CD4-positive, alpha-beta memory T cell (primary cell): ENCODE data around the gene FAM200A. TPM values are rescaled to one million over a fixed set of nuclear protein-coding genes. Genes with fewer than 3 reads are reported as not detected.

Experiments used
- CTCF ChIA-PET: fragments of 350-600 bp; sonication (Branson Sonifier 250); formaldehyde crosslinking; loops from one replicate; lab custom pipeline; 2021; ENCODE audit warnings: inconsistent platforms; ENCODE audit not compliant: partially characterized antibody; lab: Charles Lee
- POLR2A ChIA-PET: fragments of 350-600 bp; sonication (Branson Sonifier 250); formaldehyde crosslinking; loops from one replicate; lab custom pipeline; 2021; ENCODE audit not compliant: partially characterized antibody; lab: Charles Lee
- DNase-seq, 5 donors: peaks; one replicate each; pipeline versions ENCODE4 v3.0.0 to v3.0.0-alpha.2; 2020 to 2022; ENCODE audit warnings: mixed read lengths in 1 of 5
- H3K27ac ChIP-seq: one replicate; pipeline ENCODE4 v1.7.0; 2013; ENCODE audit warnings: low read depth, low read length
- H3K27me3 ChIP-seq: 2 replicates; pipeline ENCODE4 v1.7.0; 2013; ENCODE audit warnings: mild to moderate bottlenecking, low read length, moderate library complexity; ENCODE audit not compliant: insufficient read depth
- H3K36me3 ChIP-seq: 2 replicates; pipeline ENCODE4 v1.7.0; 2013; ENCODE audit warnings: mild to moderate bottlenecking, low read length, moderate library complexity; ENCODE audit not compliant: insufficient read depth
- H3K4me1 ChIP-seq: 2 replicates; pipeline ENCODE4 v1.7.0; 2013; ENCODE audit warnings: mild to moderate bottlenecking, low read length, moderate library complexity; ENCODE audit not compliant: insufficient read depth
- H3K4me3 ChIP-seq, 2 donors: one replicate each; pipeline ENCODE4 v1.7.0; 2013; ENCODE audit warnings: low read length in 2 of 2, mild to moderate bottlenecking in 1 of 2
- H3K9me3 ChIP-seq, 2 donors: one replicate each; pipeline ENCODE4 v1.7.0; 2013; ENCODE audit warnings: low read length in 2 of 2, control low read depth in 1 of 2; ENCODE audit not compliant: control insufficient read depth in 1 of 2
- H3K27ac Mint-ChIP-seq, 7 donors: one replicate each; pipeline ENCODE4 v1.8.0; 2020 to 2021; ENCODE audit warnings: mixed read lengths in 7 of 7, mild to moderate bottlenecking in 6 of 7, inconsistent platforms in 3 of 7, moderate library complexity in 3 of 7
- H3K27me3 Mint-ChIP-seq, 2 donors: one replicate each; pipeline ENCODE4 v1.8.0; 2020 to 2021; ENCODE audit warnings: mixed read lengths in 2 of 2
- H3K36me3 Mint-ChIP-seq, 2 donors: one replicate each; pipeline ENCODE4 v1.8.0; 2020 to 2021; ENCODE audit warnings: mixed read lengths in 2 of 2, inconsistent platforms in 1 of 2, mild to moderate bottlenecking in 1 of 2
- H3K4me1 Mint-ChIP-seq, 4 donors: one replicate each; pipeline ENCODE4 v1.8.0; 2020 to 2021; ENCODE audit warnings: mixed read lengths in 4 of 4, mild to moderate bottlenecking in 1 of 4
- H3K4me3 Mint-ChIP-seq, 8 donors: one replicate each; pipeline ENCODE4 v1.8.0; 2020 to 2021; ENCODE audit warnings: mixed read lengths in 8 of 8, mild to moderate bottlenecking in 7 of 8, moderate library complexity in 6 of 8, inconsistent platforms in 3 of 8
- H3K9me3 Mint-ChIP-seq, 8 donors: one replicate each; pipeline ENCODE4 v1.8.0; 2020 to 2021; ENCODE audit warnings: mixed read lengths in 8 of 8, mild to moderate bottlenecking in 5 of 8, inconsistent platforms in 3 of 8, moderate library complexity in 1 of 8
- intact Hi-C: fragments of 100-400 bp; cut with micrococcal nuclease; formaldehyde crosslinking; loops from one replicate; pipeline ENCODE4 v1.15.1; 2023
- polyA plus RNA-seq, 2 donors: library from polyadenylated mRNA; unstranded; fragments of 300-500 nt; fragmentation: Illumina TruSeq; gene quantifications; one replicate each; pipeline ENCODE4 v1.2.3, GENCODE V29; 2021
- total RNA-seq, 2 experiments: library from RNA; stranded (reverse); gene quantifications; one replicate each; pipeline ENCODE4 v1.2.3, GENCODE V29; 2021

Gene FAM200A
- total and polyA plus RNA-seq, 4 experiments from 2014 or later, result 1.6 to 13.0 (median 9.4) TPM

GRCh38 chr7:99539213-99539811 lies 12.6 kb downstream of the FAM200A start:
- H3K27ac Mint-ChIP-seq, result no peak overlapping the region
- intact Hi-C loops, result no loop called here
- no peaks in the 10 kb centered on the region for H3K4me1 Mint-ChIP-seq
- peaks cover 4 to 5% of the 10 kb centered on the region in 2 donors for H3K36me3 Mint-ChIP-seq
- ChIA-PET CTCF (no interaction called here), POLR2A (interaction anchor here (0.7 kb wide), 1 partner anchor 11 kb away, joined by 3 read pairs; no protein-coding TSS in a partner anchor)
- H3K9me3 Mint-ChIP-seq, result peaks cover 0 to 62% (median 38%) of the 10 kb centered on the region in 8 donors
- Histone ChIP-seq H3K4me3 (no peak overlapping the region), H3K4me1 (no peaks in the 10 kb centered on the region), H3K27ac (no peak overlapping the region), H3K27me3 (no peaks in the 10 kb centered on the region), H3K36me3 (no peaks in the 10 kb centered on the region), H3K9me3 (peaks cover 3 to 10% of the 10 kb centered on the region in 2 donors)
- H3K4me3 Mint-ChIP-seq, result no peak overlapping the region
- no peaks in the 10 kb centered on the region for H3K27me3 Mint-ChIP-seq
- DNase-seq, result no peak

- H3K27me3 Mint-ChIP-seq, result no peaks in the 10 kb centered on the region
- CTCF ChIA-PET, result no interaction called here
- peaks cover 19 to 30% of the 10 kb centered on the region in 2 donors for H3K36me3 Mint-ChIP-seq
- peaks cover 2 to 24% of the 10 kb centered on the region in 2 donors for H3K9me3 ChIP-seq
- peaks cover 0 to 78% (median 57%) of the 10 kb centered on the region in 8 donors for H3K9me3 Mint-ChIP-seq
- H3K27ac ChIP-seq, result no peak overlapping the region
- POLR2A ChIA-PET, result no interaction called here
- H3K4me3 Mint-ChIP-seq, result no peak overlapping the region
- no peak overlapping the region for H3K27ac Mint-ChIP-seq
- peaks cover 11% of the 10 kb centered on the region for H3K36me3 ChIP-seq
- H3K4me1 Mint-ChIP-seq, result no peaks in the 10 kb centered on the region
- no peaks in the 10 kb centered on the region for H3K27me3 ChIP-seq
- no peak overlapping the region for H3K4me3 ChIP-seq
- intact Hi-C loops, result no loop called here
- no peaks in the 10 kb centered on the region for H3K4me1 ChIP-seq
- DNase-seq, result no peak
These were observed 16.2 kb downstream of the FAM200A start for GRCh38 chr7:99535667-99536066.

- Mint-ChIP-seq H3K9me3 (peaks cover 0 to 65% (median 45%) of the 10 kb centered on the region in 8 donors), H3K4me3 (no peak overlapping the region), H3K27me3 (no peaks in the 10 kb centered on the region), H3K4me1 (no peaks in the 10 kb centered on the region), H3K36me3 (peaks cover 51 to 68% of the 10 kb centered on the region in 2 donors), H3K27ac (no peak overlapping the region)
- peaks cover 0 to 24% of the 10 kb centered on the region in 2 donors for H3K9me3 ChIP-seq
- ChIA-PET CTCF (no interaction called here), POLR2A (interaction anchor here (1.5 kb wide), 1 partner anchor 28 kb away, joined by 3 read pairs; no protein-coding TSS in a partner anchor)
- no peak for DNase-seq
- H3K4me3 ChIP-seq, result no peak overlapping the region
- no peaks in the 10 kb centered on the region for H3K27me3 ChIP-seq
- intact Hi-C loops, result no loop called here
- H3K4me1 ChIP-seq, result no peaks in the 10 kb centered on the region
- H3K36me3 ChIP-seq, result peaks cover 11% of the 10 kb centered on the region
- H3K27ac ChIP-seq, result no peak overlapping the region
These were observed 20.6 kb downstream of the FAM200A start for GRCh38 chr7:99531354-99531765.

- no peaks in the 10 kb centered on the region for H3K27me3 ChIP-seq
- Mint-ChIP-seq H3K4me3 (no peak overlapping the region), H3K27me3 (no peaks in the 10 kb centered on the region), H3K27ac (peak overlapping the region in 2 of 7 donors; percentile 56 to 61), H3K36me3 (peaks cover 49 to 56% of the 10 kb centered on the region in 2 donors), H3K4me1 (peaks cover 0 to 4% (median 0%) of the 10 kb centered on the region in 4 donors), H3K9me3 (peaks cover 0 to 25% (median 13%) of the 10 kb centered on the region in 8 donors)
- peak in 1 of 5 donors; percentile 12 for DNase-seq
- CTCF ChIA-PET, result interaction anchor here (0.8 to 1.5 kb wide), 6 partner anchors 8 to 395 kb away, joined by 3 to 4 read pairs (median 3); no protein-coding TSS in a partner anchor
- H3K9me3 ChIP-seq, result peaks cover 0 to 4% of the 10 kb centered on the region in 2 donors
- H3K4me1 ChIP-seq, result no peaks in the 10 kb centered on the region
- intact Hi-C loops, result no loop called here
- peaks cover 11% of the 10 kb centered on the region for H3K36me3 ChIP-seq
- no peak overlapping the region for H3K27ac ChIP-seq
- H3K4me3 ChIP-seq, result no peak overlapping the region
- POLR2A ChIA-PET, result interaction anchor here (0.8 kb wide), 1 partner anchor 26 kb away, joined by 4 read pairs; the partner anchor contains the start of gene FAM200A
These were observed 26.0 kb downstream of the FAM200A start for GRCh38 chr7:99525713-99526440.

GRCh38 chr7:99521399-99521798 lies 30.5 kb downstream of the FAM200A start:
- CTCF ChIA-PET, result no interaction called here
- intact Hi-C loops, result no loop called here
- POLR2A ChIA-PET, result no interaction called here

GRCh38 chr7:99514050-99514449 lies 37.9 kb downstream of the FAM200A start:
- H3K36me3 ChIP-seq, result no peaks in the 10 kb centered on the region
- Mint-ChIP-seq H3K4me1 (peaks cover 4 to 14% (median 12%) of the 10 kb centered on the region in 4 donors), H3K36me3 (peaks cover 20 to 36% of the 10 kb centered on the region in 2 donors), H3K9me3 (no peaks in the 10 kb centered on the region), H3K27ac (no peak overlapping the region), H3K27me3 (no peaks in the 10 kb centered on the region), H3K4me3 (no peak overlapping the region)
- H3K4me3 ChIP-seq, result no peak overlapping the region
- no peaks in the 10 kb centered on the region for H3K27me3 ChIP-seq
- POLR2A ChIA-PET, result interaction anchor here (1.0 to 2.1 kb wide), 2 partner anchors 9 to 25 kb away, joined by 3 to 6 read pairs; partner anchors contain the start of gene ZKSCAN5
- CTCF ChIA-PET, result no interaction called here
- no peak overlapping the region for H3K27ac ChIP-seq
- DNase-seq, result no peak
- H3K4me1 ChIP-seq, result no peaks in the 10 kb centered on the region
- H3K9me3 ChIP-seq, result no peaks in the 10 kb centered on the region
- intact Hi-C loops, result no loop called here

More at GRCh38 chr7:99521399-99521798, 30.5 kb downstream of the FAM200A start:
- DNase-seq, result no peak
- Histone ChIP-seq H3K9me3 (no peaks in the 10 kb centered on the region), H3K4me1 (no peaks in the 10 kb centered on the region), H3K27ac (no peak overlapping the region), H3K4me3 (no peak overlapping the region), H3K36me3 (peaks cover 11% of the 10 kb centered on the region), H3K27me3 (no peaks in the 10 kb centered on the region)
- Mint-ChIP-seq H3K9me3 (no peaks in the 10 kb centered on the region), H3K27me3 (no peaks in the 10 kb centered on the region), H3K36me3 (peaks cover 29 to 35% of the 10 kb centered on the region in 2 donors), H3K4me1 (peaks cover 0 to 4% (median 0%) of the 10 kb centered on the region in 4 donors), H3K4me3 (no peak overlapping the region), H3K27ac (no peak overlapping the region)

GRCh38 chr7:99505324-99505662 lies 46.6 kb downstream of the FAM200A start:
- Mint-ChIP-seq H3K4me3 (peak overlapping the region; percentile 93 to 100 (median 99)), H3K9me3 (peaks cover 0 to 1% (median 0%) of the 10 kb centered on the region in 8 donors), H3K27ac (peak overlapping the region; percentile 89 to 100 (median 99)), H3K4me1 (peaks cover 17 to 37% (median 27%) of the 10 kb centered on the region in 4 donors), H3K36me3 (peaks cover 0 to 11% of the 10 kb centered on the region in 2 donors), H3K27me3 (no peaks in the 10 kb centered on the region)
- ChIA-PET POLR2A (interaction anchor here (0.6 to 4.3 kb wide), 20 partner anchors 9 to 1203 kb away, joined by 3 to 86 read pairs (median 7); partner anchors contain the start of genes AP4M1, ATP5MF, BUD31 and CPSF4), CTCF (interaction anchor here (1.2 kb wide), 1 partner anchor 140 kb away, joined by 4 read pairs; no protein-coding TSS in a partner anchor)
- Histone ChIP-seq H3K27ac (peak overlapping the region; percentile 86), H3K36me3 (no peaks in the 10 kb centered on the region), H3K9me3 (no peaks in the 10 kb centered on the region), H3K27me3 (no peaks in the 10 kb centered on the region), H3K4me3 (peak overlapping the region; percentile 94 to 95), H3K4me1 (peaks cover 24% of the 10 kb centered on the region)
- no peak for DNase-seq
- intact Hi-C loops, result loop anchor here (2.0 kb wide), 2 partner anchors 130 to 924 kb away; partner anchors contain the start of genes ARPC1B, MEPCE and ZCWPW1
